PC-3 (cell line): ENCODE measurements around the gene MGLL.

Experiments used
- CTCF ChIP-seq: fragments of 300-600 bp; sonication (generic); conservative IDR thresholded peaks from 2 replicates; pipeline ENCODE4 v1.5.1; 2017; ENCODE audit warnings: antibody characterized with exemption, low read depth, mild to moderate bottlenecking, low read length
- EZH2 ChIP-seq: fragments of 300-600 bp; sonication (generic); IDR thresholded peaks from one replicate; pipeline ENCODE4 v1.6.1; 2017; ENCODE audit warnings: antibody characterized with exemption, mild to moderate bottlenecking, low read length; ENCODE audit not compliant: unreplicated experiment
- EZH2phosphoT487 ChIP-seq: fragments of 300-600 bp; sonication (generic); IDR thresholded peaks from 2 replicates; pipeline ENCODE4 v1.6.1; 2018; ENCODE audit warnings: mild to moderate bottlenecking, antibody characterized with exemption, low read length, borderline replicate concordance

- TF ChIP-seq CTCF (no peak), EZH2 (no peak), EZH2phosphoT487 (no peak)
These were observed 29.6 kb upstream of the MGLL start for GRCh38 chr3:127851899-127852298.
